Fibroblast of the conjunctiva (primary cell): ENCODE measurements around the gene UBE2B.
A peak's percentile ranks its signal among the peaks of the same experiment; 100 is the strongest.

Experiments
- DNase-seq: peaks from one replicate; pipeline ENCODE4 v3.0.0-alpha.2; 2010; ENCODE audit warnings: low read depth

Gene UBE2B

DNA sequence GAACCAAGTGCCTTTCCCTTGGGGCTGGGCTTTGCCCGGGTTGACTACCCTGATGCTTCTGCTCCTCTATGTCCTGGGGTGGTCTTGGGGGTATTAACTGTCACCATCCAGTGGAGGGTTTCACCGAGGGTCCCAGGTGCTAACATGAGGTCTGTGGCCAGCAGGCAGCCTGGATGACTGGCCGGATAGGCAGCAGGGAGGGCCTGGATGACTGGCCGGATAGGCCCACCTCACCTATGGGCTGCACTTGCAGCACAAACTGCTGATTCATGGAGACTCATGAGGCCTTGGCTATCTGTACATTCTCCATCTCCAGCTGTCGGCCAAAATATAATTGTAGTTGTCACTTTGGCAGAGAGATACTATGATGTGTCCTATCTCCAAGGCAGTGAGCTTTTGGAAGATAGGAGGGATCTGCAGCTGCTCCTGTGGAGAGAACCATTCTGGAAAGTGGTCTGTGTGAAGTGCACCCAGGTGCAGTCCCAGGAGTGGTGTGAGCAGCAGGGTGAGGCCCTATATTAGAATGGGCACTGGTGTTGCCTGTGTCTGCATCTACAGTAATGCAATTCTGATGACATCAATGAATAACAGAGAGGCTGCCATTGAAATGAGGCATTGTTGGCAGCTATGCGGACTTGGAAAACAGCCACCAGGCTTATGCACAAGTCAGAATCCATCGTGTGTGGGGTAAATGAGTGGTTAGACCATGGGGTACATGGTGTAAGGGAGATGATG, 66.6 kb downstream of the UBE2B start:
- DNase-seq, result peak; percentile 82

DNA sequence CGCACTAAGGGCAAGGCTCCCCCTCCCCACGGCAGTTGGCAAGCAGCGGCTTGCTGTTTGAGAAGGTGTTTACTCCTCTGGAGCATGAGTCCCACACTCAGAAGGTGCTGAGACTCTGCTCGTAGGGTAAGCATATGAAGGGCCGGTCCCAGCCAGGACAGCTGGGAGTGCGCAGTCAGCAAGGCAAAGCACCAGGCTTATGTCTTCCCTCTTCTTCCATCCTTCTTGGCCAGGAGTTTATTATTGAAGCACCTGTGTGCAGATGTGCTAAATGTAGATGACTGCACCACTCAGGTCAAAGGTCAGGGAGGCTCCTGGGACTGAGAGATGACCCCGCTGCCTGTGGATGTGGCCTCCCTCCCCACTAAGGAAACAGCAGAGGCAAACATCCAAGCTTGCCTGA, 67.4 kb downstream of the UBE2B start:
- no peak for DNase-seq

DNA sequence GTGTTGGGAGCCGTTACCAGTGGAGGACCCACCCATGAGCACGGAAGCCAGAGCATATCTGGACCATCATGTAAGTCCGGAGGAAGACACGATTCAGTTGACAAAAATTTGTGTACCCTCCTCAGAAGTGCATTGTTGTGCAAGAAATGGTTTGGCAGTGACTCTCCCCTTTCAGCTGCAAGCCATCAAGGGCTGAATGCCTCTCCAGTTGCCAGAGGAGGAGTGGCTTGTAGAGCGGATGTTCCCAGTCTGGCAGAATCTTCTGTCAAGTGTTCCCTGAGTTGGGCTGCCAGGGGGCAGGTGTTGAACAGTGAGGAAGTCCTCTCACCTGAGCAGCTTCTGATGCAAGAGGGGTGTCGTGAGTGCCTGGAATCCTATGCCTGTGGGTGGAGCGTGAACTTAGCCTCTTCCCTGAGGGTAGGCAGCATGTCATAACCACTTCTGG, 67.9 kb downstream of the UBE2B start:
- peak; percentile 95 for DNase-seq

DNA sequence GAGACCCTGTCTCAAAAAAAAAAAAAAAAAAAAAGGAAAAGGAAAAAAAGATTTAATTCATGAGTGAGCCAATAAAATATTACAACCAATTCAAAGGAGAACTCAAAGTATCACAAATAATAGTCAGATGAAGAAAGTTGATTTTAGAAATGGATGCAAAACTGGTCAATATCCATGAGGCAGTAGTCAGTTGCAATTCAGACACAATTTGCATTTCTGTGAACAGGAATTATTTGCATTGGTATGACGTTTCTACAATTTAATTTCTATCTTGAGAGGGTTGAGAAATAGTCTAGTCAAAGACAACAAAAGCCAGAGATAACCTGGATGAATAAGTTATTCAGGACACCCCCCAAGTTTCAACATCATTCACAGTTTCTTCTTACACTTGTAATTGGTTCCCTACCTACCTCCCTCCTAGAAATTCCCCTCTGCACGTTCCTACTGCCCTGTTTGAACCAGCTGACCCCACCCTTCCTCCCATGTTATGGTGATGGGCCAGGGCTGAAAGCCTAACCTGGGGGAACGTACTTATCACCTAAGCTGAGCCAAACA, 68.9 kb downstream of the UBE2B start:
- DNase-seq, result no peak
